CD14-positive monocyte (primary cell): ENCODE results near the gene EMSY. TPM values are rescaled to one million over a fixed set of nuclear protein-coding genes. Genes with fewer than 3 reads are reported as not detected.
A peak's percentile ranks its signal among the peaks of the same experiment; 100 is the strongest.

Experiments
- DNase-seq, 3 donors: peaks; one replicate each; pipeline ENCODE4 v3.0.0-alpha.2; 2011 to 2022
- H2AFZ ChIP-seq: 2 replicates; pipeline ENCODE4 v1.6.0; 2012; ENCODE audit warnings: mild to moderate bottlenecking, low read depth, low read length, inconsistent platforms; ENCODE audit not compliant: insufficient read depth, poor library complexity, severe bottlenecking
- H3K27ac ChIP-seq, 2 donors: 1 replicate in 1 of 2; 2 replicates in 1 of 2; pipeline ENCODE4 v1.5.1; 2012 to 2013; ENCODE audit warnings: low read length in 2 of 2, control low read depth in 1 of 2, inconsistent platforms in 1 of 2, low read depth in 1 of 2, mild to moderate bottlenecking in 1 of 2
- H3K27me3 ChIP-seq, 2 donors: one replicate each; pipeline versions ENCODE4 v1.6.0 to v1.6.1; 2011 to 2013; ENCODE audit warnings: low read length in 2 of 2; ENCODE audit not compliant: control insufficient read depth in 2 of 2, insufficient read depth in 2 of 2
- H3K36me3 ChIP-seq, 2 donors: replicated peaks in 1 of 2; 1 replicate in 1 of 2; 2 replicates in 1 of 2; pipeline versions ENCODE4 v1.5.1 to v1.6.1; 2012 to 2013; ENCODE audit warnings: low read length in 2 of 2, control low read depth in 1 of 2, inconsistent platforms in 1 of 2, mild to moderate bottlenecking in 1 of 2; ENCODE audit not compliant: insufficient read depth in 2 of 2, control insufficient read depth in 1 of 2
- H3K4me1 ChIP-seq, 2 donors: 1 replicate in 1 of 2; 2 replicates in 1 of 2; pipeline versions ENCODE4 v1.5.1 to v1.6.1; 2012 to 2013; ENCODE audit warnings: low read length in 2 of 2, control low read depth in 1 of 2, inconsistent platforms in 1 of 2, mild to moderate bottlenecking in 1 of 2, moderate library complexity in 1 of 2; ENCODE audit not compliant: insufficient read depth in 2 of 2, control insufficient read depth in 1 of 2
- H3K4me2 ChIP-seq: replicated peaks from 2 replicates; pipeline ENCODE3; 2012; ENCODE audit warnings: low read length, moderate library complexity, mild to moderate bottlenecking; ENCODE audit not compliant: poor library complexity, severe bottlenecking; ENCODE audit errors: extremely low read depth
- H3K4me3 ChIP-seq, 3 experiments: fragments of 200-600 bp in 1 of 3; sonication (generic) in 1 of 3; replicated peaks in 1 of 3; 1 replicate in 2 of 3; 2 replicates in 1 of 3; pipeline ENCODE4 v1.5.1; 2011 to 2013; ENCODE audit warnings: low read length in 3 of 3, mild to moderate bottlenecking in 3 of 3, control low read depth in 2 of 3, low read depth in 2 of 3, inconsistent platforms in 1 of 3, moderate library complexity in 1 of 3
- H3K79me2 ChIP-seq: 2 replicates; pipeline ENCODE4 v1.6.0; 2012; ENCODE audit warnings: mild to moderate bottlenecking, control low read depth, inconsistent platforms, low read length, moderate library complexity; ENCODE audit not compliant: insufficient read depth
- H3K9ac ChIP-seq: 2 replicates; pipeline ENCODE4 v1.6.0; 2017; ENCODE audit warnings: low read length, mild to moderate bottlenecking; ENCODE audit not compliant: insufficient read depth, poor library complexity, severe bottlenecking
- H3K9me3 ChIP-seq, 2 donors: replicated peaks in 1 of 2; 1 replicate in 1 of 2; 2 replicates in 1 of 2; pipeline versions ENCODE4 v1.5.1 to v1.6.1; 2012 to 2013; ENCODE audit warnings: low read length in 2 of 2, control low read depth in 1 of 2; ENCODE audit not compliant: control insufficient read depth in 1 of 2, insufficient read depth in 1 of 2
- H4K20me1 ChIP-seq: 2 replicates; pipeline ENCODE4 v1.6.0; 2012; ENCODE audit warnings: mild to moderate bottlenecking, low read length, control low read depth, moderate library complexity; ENCODE audit not compliant: insufficient read depth
- H3K27ac Mint-ChIP-seq, 7 donors: one replicate each; pipeline ENCODE4 v1.8.0; 2020; ENCODE audit warnings: mild to moderate bottlenecking in 7 of 7, mixed read lengths in 7 of 7, moderate library complexity in 6 of 7, inconsistent platforms in 2 of 7
- H3K27me3 Mint-ChIP-seq, 3 donors: one replicate each; pipeline ENCODE4 v1.8.0; 2021 to 2022; ENCODE audit warnings: low read depth in 3 of 3, mild to moderate bottlenecking in 3 of 3, mixed read lengths in 3 of 3, moderate library complexity in 3 of 3, inconsistent platforms in 1 of 3
- H3K36me3 Mint-ChIP-seq, 2 donors: one replicate each; pipeline ENCODE4 v1.8.0; 2020; ENCODE audit warnings: mixed read lengths in 2 of 2, inconsistent platforms in 1 of 2, mild to moderate bottlenecking in 1 of 2
- H3K4me1 Mint-ChIP-seq: one replicate; pipeline ENCODE4 v1.8.0; 2020; ENCODE audit warnings: mild to moderate bottlenecking, mixed read lengths
- H3K4me3 Mint-ChIP-seq, 2 donors: one replicate each; pipeline ENCODE4 v1.8.0; 2020; ENCODE audit warnings: mild to moderate bottlenecking in 2 of 2, mixed read lengths in 2 of 2, moderate library complexity in 1 of 2
- H3K9me3 Mint-ChIP-seq, 7 donors: one replicate each; pipeline ENCODE4 v1.8.0; 2020 to 2022; ENCODE audit warnings: mixed read lengths in 7 of 7, mild to moderate bottlenecking in 6 of 7, moderate library complexity in 6 of 7, inconsistent platforms in 2 of 7
- WGBS: methylation state at CpG from one replicate; pipeline ENCODE4 v1.1.5; 2013; ENCODE audit warnings: missing lambda C conversion rate; ENCODE audit not compliant: insufficient coverage; 5-methylcytosine and 5-hydroxymethylcytosine counted together
- intact Hi-C, 2 donors: fragments of 100-400 bp; cut with micrococcal nuclease; formaldehyde crosslinking; loops; one replicate each; pipeline versions ENCODE4 v1.15.0 to v1.15.1; 2023
- polyA plus RNA-seq, 3 donors: library from polyadenylated mRNA; depleted of rRNA in 1 of 3; unstranded in 2 of 3; stranded (reverse) in 1 of 3; fragments of 300-500 nt in 2 of 3; fragments of >200 nt in 1 of 3; fragmentation: Illumina TruSeq in 2 of 3; gene quantifications; 1 replicate in 2 of 3; 2 replicates in 1 of 3; pipeline ENCODE4 v1.2.3, GENCODE V29; 2012 to 2021
- TF ChIP-seq, protein P1 (sequence below): fragments of 200-600 bp; IDR thresholded peaks from one replicate; pipeline ENCODE4 v1.8.0; 2022; ENCODE audit warnings: antibody characterized with exemption, mild to moderate bottlenecking

Gene EMSY
- polyA plus RNA-seq, 3 donors = 9.2 to 31.3 (median 9.4) TPM

DNA sequence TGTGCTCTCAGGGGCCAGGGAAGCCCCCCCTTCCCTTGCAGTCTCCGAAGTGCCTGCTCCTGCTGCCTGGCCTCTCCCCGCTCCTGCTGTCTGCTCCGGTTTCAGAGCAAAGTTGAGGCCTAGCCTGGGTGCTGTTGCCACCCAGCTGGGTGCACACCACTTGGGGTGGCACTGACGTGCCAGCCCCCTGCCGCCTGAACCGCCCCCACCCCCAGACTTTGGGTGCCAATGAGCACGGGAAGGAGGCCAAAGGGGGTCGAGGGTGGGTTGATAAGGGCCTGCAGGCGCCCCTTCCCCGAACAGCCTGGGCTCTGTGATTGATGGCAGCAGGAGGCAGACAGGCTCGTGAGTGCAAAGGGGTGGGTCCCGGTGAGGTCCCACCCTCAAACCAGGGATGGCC is 48.2 kb downstream of the EMSY start:
- H3K27ac Mint-ChIP-seq = no peak overlapping the region
- Histone ChIP-seq H3K9ac (no peak overlapping the region), H3K4me2 (no peak overlapping the region), H3K79me2 (no peaks in the 10 kb centered on the region), H3K4me3 (no peak overlapping the region), H3K27me3 (no peaks in the 10 kb centered on the region), H2AFZ (no peak overlapping the region), H3K36me3 (peaks cover 33 to 61% of the 10 kb centered on the region in 2 donors), H3K4me1 (no peaks in the 10 kb centered on the region), H3K27ac (no peak overlapping the region), H3K9me3 (no peaks in the 10 kb centered on the region), H4K20me1 (peaks cover 6% of the 10 kb centered on the region)
- TF ChIP-seq, protein P1, sequence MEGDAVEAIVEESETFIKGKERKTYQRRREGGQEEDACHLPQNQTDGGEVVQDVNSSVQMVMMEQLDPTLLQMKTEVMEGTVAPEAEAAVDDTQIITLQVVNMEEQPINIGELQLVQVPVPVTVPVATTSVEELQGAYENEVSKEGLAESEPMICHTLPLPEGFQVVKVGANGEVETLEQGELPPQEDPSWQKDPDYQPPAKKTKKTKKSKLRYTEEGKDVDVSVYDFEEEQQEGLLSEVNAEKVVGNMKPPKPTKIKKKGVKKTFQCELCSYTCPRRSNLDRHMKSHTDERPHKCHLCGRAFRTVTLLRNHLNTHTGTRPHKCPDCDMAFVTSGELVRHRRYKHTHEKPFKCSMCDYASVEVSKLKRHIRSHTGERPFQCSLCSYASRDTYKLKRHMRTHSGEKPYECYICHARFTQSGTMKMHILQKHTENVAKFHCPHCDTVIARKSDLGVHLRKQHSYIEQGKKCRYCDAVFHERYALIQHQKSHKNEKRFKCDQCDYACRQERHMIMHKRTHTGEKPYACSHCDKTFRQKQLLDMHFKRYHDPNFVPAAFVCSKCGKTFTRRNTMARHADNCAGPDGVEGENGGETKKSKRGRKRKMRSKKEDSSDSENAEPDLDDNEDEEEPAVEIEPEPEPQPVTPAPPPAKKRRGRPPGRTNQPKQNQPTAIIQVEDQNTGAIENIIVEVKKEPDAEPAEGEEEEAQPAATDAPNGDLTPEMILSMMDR = no peak
- intact Hi-C loops = no loop called here
- H3K36me3 Mint-ChIP-seq = peaks cover 43 to 63% of the 10 kb centered on the region in 2 donors
- no peak for DNase-seq
- H3K9me3 Mint-ChIP-seq = peaks cover 0 to 6% (median 0%) of the 10 kb centered on the region in 7 donors
- H3K27me3 Mint-ChIP-seq = no peaks in the 10 kb centered on the region
- WGBS = 88% methylated on average over 11 of the region's 12 CpGs
- H3K4me1 Mint-ChIP-seq = peaks cover 4% of the 10 kb centered on the region
- H3K4me3 Mint-ChIP-seq = no peak overlapping the region

DNA sequence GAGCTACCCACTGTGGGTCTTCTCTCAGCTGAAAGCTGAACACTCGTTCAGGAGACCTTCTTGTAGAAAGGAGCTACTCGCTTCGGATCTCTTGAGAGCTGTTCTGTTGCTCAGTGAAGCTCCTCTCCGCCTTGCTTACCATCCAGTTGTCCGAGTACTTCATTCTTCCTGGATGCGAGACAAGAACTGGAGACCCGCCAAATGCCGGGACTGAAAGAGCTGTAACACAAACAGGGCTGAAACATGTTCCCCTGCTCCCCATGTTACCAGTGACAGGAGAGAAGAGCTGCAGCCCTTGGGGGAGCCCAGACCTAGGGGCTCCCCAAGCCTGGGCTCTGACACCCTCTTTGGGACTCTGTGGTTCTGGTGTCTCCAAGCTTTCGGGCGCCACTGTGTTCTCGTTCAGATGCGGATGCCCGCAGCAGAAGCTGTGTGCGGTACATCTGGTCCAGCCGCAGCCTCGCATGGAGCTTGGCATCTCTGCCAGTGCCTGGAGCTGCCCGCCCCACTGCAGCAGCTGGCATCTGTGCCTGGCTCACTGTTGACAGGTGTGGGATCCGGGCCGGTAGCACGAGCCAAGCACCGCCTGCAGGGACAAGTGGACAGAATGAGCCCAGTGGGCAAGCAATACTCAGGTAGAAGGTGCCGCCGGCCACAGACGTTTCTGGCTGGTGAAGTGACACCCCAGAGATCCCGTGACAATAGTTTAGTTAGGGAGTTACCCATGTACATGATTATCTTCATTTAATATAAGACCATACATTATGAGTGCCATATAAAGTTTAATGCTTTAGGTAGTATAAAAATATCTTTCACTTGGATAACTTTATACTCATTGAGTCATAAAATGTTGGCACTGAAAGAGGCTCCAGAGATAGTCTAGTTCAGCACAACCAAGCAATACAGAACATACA is 49.1 kb downstream of the EMSY start:
- H3K27ac ChIP-seq = no peak overlapping the region

More for the DNA sequence above, 49.1 kb downstream of the EMSY start:
- Histone ChIP-seq H2AFZ (no peak overlapping the region), H3K4me1 (no peaks in the 10 kb centered on the region), H4K20me1 (peaks cover 6% of the 10 kb centered on the region), H3K9me3 (no peaks in the 10 kb centered on the region), H3K9ac (no peak overlapping the region), H3K27me3 (no peaks in the 10 kb centered on the region), H3K79me2 (no peaks in the 10 kb centered on the region), H3K4me2 (no peak overlapping the region), H3K4me3 (no peak overlapping the region), H3K36me3 (peaks cover 33 to 70% of the 10 kb centered on the region in 2 donors)
- WGBS = 98% methylated on average over 20 of the region's 25 CpGs
- Mint-ChIP-seq H3K27me3 (no peaks in the 10 kb centered on the region), H3K36me3 (peaks cover 47 to 66% of the 10 kb centered on the region in 2 donors), H3K4me1 (peaks cover 4% of the 10 kb centered on the region), H3K27ac (peak overlapping the region in 2 of 7 donors; percentile 11 to 43), H3K9me3 (peaks cover 0 to 6% (median 0%) of the 10 kb centered on the region in 7 donors), H3K4me3 (no peak overlapping the region)
- TF ChIP-seq, protein P1 = no peak
- intact Hi-C loops = no loop called here
- DNase-seq = no peak
